DMS53 treated with DMSO at 0.1 percent for 48 hours (cell line): ENCODE data around the gene OSBPL10.
"Not testable (repeated sequence)": the region's sequence is repeated elsewhere in the genome, so short reads cannot be mapped to it uniquely, and the experiment has no call there.

Source experiments
- DNase-seq: peaks from one replicate; lab custom pipeline; 2025; ENCODE audit not compliant: unreplicated experiment; lab: John Stamatoyannopoulos, UW

Gene OSBPL10, protein sequence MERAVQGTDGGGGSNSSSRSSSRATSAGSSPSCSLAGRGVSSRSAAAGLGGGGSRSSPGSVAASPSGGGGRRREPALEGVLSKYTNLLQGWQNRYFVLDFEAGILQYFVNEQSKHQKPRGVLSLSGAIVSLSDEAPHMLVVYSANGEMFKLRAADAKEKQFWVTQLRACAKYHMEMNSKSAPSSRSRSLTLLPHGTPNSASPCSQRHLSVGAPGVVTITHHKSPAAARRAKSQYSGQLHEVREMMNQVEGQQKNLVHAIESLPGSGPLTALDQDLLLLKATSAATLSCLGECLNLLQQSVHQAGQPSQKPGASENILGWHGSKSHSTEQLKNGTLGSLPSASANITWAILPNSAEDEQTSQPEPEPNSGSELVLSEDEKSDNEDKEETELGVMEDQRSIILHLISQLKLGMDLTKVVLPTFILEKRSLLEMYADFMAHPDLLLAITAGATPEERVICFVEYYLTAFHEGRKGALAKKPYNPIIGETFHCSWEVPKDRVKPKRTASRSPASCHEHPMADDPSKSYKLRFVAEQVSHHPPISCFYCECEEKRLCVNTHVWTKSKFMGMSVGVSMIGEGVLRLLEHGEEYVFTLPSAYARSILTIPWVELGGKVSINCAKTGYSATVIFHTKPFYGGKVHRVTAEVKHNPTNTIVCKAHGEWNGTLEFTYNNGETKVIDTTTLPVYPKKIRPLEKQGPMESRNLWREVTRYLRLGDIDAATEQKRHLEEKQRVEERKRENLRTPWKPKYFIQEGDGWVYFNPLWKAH

DNA sequence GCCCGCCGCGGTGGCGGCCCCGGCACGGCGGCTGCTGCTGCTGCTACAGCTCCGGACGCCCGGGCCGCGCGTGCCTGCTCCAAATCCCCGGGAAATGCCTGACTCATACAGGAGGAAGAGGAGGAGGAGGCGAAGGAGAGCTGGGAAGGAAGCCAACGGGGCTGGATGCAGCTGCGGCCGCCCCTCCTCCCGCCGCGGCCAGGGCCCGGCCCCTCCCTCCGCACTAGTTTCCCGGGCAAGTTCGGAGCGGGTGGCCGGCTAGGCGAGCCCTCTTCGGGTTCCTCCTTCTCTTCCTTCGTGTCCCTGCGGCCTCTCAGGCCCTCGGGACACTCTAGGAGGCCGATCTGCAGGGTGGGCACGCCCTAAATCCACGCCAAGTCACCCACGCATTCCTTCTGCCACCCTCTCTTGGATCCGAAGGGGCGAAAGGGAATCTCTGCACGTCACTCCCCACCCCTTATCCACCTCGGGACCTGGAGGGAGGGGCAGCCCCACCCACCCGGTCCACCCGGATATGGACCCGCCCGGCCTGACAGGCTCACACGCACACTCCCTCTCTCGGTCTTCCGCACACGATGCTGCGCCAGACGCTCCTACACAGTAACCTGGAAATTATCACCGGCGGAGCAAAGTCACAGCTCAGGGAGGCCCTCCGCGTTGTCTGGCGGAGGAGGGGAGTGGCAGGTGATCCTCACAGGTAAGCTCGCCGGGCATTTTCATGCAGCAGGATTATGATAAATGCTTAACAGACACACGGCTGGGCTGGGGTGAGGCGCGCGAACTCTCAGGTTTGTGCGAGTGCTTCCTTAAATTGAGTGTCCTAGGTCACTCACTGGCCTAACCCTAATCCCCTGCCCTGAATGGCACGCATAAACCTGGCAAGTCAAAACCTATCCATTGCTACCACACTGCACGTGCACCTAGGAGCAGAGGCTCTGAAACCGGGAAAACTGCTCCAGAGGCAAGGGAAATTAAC, at the start of gene OSBPL10, which contains the start of gene ZNF860:
TSS of gene OSBPL10 (minus strand) at position 57 of the 976 bp plus-strand sequence. CDS start 83 bp downstream, outside the sequence.
TSS of gene ZNF860 (plus strand) at position 545 of the 976 bp plus-strand sequence. CDS start 7,330 bp downstream, outside the sequence.
- peak; percentile 29 for DNase-seq

DNA sequence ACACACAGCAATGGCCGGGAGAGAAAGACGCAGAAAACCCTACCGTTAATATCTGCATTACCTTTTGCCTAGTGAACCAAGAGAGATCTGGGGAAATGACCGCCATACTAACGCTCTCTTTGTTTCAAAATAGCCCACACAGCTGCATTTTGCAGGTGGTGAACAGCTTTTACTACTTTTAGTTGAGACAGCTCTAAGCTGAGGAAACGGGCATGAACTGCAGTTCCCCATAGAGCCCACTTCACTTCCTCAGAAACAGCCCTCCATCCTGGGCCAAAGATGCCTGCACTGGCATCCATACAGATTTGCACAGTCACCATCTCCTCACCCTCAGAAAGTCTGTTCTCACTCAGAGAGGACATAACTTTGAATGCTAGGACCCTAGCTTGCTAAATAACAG, 45.5 kb upstream of the OSBPL10 start:
- DNase-seq: no peak

DNA sequence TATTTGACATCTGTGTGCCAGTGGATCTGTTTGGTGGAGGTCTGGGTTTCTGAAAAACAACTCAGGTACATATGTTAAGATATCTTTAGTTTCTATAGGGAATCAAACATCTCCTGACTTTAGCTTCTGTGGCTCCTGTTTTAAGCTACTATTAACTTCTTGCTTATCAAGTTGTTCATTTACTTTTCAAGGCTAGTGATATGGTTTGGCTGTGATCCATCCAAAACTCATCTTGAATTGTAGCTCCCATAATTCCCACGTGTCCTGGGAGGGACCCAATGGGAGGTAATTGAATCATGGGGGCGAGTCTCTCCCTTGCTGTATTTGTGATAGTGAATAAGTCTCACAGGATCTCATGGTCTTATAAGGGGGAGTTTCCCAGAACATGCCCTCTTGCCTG, 41.9 kb upstream of the OSBPL10 start:
- DNase-seq: no peak

DNA sequence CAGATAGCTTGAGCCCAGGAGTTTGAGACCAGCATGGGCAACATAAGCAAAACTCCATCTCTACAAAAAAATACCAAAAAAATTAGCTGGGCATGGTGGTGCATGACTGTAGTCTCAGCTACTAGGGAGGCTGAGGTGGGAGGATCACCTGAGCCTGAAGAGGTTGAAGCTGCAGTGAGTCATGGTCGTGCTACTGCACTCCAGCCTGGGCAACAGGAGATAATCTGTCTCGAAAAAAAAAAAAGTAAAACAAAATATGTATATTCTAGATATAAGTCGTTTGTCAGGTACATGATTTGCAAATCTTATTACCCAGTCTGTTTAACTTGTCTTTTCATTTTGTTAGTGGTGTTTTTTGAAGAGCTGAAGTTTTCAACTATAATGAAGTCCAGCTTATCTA, 40.7 kb upstream of the OSBPL10 start:
- DNase-seq: no peak

DNA sequence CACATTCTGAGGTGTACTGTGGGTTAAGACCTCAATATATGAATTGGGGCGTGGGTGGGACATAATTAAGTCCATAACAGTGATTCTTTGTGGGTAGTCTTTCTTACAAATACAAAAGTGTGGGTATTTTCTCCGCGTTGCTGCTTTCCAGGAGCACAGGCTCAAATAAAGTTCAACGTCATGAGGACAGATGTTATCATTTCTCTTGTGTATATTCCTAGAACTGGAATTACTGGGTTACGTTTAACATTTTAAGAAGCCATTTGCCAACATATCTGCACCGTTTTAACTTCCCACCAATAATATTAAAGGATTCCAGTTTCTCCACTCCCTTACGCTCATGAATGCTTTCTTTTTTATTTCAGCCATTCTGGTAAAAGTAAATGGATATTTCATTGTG, 40.1 kb upstream of the OSBPL10 start:
- no peak for DNase-seq

DNA sequence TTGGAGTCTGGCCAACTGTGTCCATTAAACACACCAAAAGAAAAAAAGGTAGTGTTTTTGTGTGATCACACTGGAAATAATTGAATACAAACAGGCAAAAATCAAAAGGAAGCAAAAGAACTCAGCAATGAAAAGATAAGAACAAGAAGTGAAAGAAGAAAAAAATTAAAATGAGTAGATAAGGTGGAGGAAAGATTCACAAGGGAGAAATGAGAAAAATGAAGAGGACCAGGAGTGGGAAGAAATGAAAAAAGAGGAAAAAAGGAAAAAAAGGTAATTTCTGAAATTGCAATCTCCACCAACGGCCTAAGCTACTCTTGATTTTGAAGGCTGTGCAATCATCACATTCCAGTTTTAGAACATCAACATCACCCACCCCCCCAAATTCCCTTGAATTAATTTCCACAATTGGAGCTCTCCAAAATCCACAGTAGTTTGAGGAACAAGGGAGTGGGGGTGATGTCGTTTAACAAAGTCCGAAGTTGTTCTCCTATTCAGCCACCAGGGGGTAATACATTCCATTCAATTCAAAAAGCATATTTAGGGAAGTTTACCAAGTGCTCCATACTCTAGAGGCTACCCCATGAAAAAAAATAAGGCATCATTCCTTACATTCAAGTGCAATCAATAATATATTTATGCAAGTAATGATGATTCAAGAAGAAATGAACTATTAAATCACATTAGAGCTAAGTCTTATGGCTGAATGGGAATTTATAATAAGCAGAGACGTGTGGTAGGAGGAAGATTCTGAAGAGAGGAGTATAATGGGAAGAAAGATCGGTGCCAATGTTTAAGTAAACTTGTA, 37.9 kb upstream of the OSBPL10 start:
- peak; percentile 0 for DNase-seq

DNA sequence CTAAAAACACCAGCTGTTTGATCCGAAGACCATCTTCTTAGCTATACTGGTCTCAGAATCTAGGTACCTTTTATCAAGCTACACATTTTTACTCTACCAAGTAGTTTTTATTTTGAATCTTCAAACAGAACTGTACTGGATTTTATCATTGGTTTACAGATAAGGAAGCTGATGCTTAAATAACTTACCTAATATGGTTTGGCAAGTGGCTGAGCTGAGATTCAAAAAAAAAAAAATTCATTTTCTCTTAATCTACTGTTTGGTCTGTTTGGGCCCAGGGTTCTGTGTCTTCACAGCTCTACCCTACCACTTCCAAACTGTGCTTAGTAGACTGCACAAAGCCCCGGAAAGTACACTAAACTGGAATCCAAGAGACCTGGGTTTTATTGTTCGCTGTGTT, 36.2 kb upstream of the OSBPL10 start:
- DNase-seq: no peak

DNA sequence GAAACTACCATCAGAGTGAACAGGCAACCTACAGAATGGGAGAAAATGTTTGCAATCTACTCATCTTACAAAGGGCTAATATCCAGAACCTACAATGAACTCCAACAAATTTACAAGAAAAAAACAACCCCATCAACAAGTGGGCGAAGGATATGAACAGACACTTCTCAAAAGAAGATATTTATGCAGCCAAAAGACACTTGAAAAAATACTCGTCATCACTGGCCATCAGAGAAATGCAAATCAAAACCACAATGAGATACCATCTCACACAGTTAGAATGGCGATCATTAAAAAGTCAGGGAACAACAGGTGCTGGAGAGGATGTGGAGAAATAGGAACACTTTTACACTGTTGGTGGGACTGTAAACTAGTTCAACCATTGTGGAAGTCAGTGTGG, 34.6 kb upstream of the OSBPL10 start:
- DNase-seq: not testable (repeated sequence)

DNA sequence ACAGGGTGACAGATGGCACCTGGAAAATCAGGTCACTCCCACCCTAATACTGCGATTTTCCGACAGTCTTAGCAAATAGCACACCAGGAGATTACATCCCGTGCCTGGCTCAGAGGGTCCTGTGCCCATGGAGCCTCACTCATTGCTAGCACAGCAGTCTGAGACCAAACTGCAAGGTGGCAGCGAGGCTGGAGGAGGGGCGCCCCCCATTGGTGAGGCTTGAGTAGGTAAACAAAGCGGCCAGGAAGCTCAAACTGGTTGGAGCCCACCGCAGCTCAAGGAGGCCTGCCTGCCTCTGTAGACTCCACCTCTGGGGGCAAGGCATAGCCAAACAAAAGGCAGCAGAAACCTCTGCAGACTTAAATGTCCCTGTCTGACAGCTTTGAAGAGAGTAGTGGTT, 29.6 kb upstream of the OSBPL10 start:
- not testable (repeated sequence) for DNase-seq

DNA sequence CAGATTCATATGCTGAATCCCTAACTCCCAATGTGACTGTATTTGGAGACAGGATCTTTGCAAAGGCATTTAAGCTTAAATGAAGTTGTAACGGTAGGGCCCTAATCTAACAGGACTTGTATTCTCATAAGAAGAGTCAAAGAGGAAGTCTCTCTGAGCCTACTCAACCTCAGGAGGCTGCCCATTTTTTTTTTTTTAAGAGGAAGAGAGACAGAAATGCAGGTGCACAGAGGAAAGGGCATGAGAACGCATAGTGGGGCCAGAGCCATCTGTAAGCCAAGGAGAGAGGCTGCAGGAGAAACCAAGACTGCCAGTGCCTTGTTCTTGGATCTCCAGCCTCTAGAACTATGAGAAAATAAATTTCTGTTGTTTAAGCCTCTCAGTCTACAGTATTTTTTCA, 28.9 kb upstream of the OSBPL10 start:
- DNase-seq: no peak

DNA sequence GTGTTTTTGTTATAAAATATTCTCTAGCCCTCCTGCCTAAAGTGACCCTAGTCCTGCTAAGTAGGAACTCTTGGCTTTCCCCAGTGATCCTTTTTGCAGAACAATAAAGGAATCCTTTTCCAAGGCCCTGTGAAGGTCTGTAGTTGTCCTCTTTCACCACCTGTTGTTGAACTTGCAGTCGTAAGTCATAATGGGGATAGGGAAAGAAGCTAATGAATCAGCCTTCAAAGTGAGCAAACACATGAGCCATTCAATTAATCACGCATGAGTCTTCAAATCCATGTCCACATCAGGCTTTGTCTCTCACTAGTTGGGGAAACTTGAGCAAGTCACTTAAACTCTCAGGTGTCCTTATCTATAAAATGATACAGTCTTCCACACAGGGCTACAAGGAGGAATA, 28.0 kb upstream of the OSBPL10 start:
- no peak for DNase-seq

DNA sequence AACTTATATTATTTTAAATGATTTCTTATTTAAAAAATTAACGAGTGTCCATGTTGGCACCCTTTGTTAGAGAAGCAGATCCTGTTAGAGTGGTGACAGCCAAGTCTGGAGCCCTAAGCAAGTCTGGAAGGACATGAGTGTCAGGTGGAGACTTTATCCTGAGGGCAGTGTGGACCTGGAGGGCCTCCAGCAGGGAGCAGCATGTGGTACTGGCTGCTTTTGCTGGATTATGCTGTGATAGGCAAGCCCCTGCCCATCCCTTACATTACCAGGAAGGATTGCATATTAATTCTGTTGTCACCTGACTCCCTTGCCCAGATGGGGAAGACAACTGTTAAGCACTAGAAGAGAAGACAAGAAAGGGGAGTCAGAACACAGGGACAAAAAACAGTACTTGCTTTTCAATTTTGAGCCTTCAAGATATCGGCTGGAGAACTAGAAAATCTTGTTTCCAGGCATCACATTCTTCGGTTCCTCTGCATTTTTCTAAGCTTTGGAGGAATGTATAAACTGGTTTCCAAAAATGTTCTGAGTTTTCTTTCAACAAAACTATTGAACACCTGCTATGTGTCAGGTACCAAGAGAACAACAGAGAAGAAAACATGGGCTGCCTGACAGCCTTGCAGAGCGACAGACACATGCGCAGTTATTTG, 23.2 kb upstream of the OSBPL10 start:
- no peak for DNase-seq

DNA sequence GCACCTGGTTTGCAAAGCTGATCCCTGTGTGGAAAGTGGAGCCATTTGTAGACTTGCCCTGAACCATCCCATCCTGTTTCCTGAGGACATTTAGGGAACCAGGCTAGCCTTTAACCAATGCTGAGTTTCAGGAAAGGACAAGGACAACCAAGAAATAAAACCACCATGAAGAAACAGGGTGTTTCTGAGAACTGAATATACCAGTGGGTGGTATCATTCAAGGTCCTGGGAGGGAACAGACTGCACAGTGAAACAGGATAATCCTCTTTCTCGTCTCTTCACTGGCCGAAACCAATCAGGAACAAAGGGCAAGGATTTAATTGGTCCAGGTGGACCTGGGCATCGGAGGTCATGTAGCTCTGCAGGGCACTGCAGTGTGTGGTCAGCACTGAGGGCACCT, 22.3 kb upstream of the OSBPL10 start:
- no peak for DNase-seq

DNA sequence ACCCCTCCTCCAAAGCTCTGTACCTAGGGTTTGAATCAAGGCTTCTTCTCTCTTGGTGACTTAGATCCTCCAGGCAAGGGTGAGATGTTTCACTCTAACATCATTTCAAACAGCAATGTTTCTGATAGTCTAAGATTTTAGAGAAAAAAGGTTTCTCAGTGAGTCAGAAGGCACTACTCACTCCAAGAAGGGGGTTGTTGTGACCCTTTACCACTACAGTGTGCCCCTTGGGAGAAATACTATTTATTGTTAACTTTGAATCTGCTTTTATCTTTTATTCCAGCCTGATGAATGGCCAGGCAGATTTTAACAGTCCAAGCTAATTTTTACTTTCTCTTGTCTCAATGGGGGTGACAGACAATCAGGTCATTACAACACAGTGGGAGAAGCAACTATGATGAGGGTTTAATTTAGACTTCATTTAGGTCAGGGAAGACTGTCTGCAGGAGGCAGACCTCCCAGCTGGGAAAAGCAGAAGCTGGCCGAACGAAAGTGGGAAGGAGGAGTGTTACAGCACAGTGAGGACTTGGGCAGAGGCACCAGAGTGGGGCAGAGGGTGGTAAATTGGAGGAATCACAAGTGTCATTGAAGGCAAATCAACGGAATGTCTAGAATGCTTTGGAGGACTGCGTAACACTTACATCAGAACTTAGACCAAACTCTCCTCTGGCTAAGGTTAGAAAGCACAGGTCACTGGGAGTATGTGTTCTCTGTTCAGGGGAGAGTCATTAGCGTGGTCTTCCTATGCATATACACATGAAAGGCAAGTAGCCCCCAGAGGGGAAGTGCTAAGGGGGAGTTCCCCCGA, 21.7 kb upstream of the OSBPL10 start:
- no peak for DNase-seq

DNA sequence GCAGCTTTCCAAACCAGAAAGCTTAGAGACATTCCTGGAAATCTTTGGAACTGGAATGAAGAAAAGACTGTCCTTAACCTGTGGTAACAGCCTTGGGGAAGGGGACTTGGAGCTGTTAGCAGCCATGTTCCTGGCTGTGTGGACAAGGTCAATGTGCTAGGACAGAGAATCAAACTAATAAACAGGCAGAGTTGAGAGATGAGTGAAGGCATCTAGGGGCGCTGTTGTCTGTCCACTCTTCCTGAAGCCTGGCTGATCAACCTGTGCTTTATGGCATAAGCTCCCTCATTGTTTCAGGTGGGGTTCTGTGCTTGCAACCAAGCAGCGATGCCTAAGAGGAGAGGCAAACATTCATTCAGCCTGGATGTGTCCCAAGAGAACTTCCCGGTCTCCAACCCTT, 19.8 kb upstream of the OSBPL10 start:
- no peak for DNase-seq

DNA sequence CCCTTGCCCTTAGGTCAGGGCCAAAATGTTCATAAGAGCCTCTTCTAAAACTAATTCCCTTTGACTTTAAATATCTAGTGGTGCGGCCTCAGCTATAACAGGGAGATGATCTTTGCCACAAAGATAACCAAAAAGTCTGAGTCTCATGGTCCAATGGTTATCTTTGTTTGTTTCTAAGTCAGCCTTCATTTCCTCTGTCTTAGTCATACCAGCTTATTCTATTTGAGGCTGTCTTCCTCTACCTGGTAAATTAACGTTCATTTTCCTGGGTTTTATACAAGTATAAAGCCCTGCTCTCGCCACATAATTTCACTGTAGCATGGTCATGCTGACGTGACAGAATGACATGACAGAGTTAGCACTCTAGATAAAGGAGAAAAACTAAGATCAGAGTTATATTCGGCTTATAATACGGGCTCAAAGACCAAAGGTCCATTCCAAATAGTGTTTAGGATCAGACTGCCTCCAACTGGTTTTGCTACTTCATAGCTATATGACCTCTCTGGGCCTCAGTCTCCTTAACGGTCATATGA, 18.9 kb upstream of the OSBPL10 start:
- DNase-seq: no peak

DNA sequence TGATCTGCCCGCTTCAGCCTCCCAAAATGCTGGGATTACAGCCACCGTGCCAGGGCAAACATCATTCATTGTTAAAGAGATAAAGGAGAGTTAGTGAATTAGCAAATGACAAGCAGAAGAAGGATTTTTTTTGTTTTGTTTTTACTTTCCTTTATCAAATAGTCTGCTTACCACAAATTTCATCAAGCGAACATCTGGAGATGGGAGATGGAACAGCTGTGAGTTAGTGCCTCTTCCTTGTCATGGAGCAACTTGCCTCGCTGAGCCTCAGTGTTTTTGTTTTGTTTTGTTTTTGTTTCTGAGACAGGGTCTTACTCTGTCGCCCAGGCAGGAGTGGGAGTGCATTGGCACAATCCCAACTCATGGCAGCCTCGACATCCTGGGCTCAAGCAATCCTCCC, 16.4 kb upstream of the OSBPL10 start:
- DNase-seq: no peak

DNA sequence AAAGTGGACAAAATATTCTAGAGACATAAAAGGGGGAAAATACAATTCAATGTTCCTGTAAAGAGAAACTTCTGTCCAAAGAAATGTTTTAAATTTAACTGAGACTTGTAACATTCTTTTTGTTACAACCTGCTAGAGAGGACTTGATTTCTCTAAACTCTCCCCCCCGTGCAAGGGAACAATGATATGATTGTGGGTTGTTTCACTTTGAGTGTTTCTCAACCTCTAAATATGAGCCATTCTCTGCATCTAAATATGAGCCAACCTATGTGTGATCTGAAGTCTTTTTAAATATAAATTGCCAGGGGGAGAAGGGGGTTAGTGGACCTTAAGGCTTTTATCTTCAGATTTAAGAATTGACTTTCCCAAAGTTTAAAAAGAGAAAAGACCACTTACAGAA, 15.1 kb upstream of the OSBPL10 start:
- DNase-seq: no peak

DNA sequence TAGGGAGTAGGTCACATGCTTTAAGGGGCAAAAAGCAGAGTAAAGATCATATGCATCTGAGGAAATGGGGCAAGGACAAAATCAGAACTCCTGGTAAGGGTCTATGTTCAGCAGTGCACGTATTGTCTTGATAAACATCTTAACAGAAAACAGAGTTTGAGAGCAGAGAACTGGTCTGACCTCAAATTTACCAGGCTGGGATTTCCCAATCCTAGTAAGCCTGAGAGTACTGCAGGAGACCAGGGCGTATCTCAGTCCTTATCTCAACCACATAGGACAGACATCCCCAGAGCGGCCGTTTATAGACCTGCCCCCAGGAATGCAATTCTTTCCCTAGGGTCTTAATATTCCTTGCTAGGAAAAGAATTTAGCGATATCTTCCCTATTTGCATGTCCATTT, 14.0 kb upstream of the OSBPL10 start:
- DNase-seq: not testable (repeated sequence)
